Cerebellar cortex (tissue), 1 donor: Measurements from ENCODE around the gene MND1.
"Not testable (repeated sequence)": the region's sequence is repeated elsewhere in the genome, so short reads cannot be mapped to it uniquely, and the experiment has no call there.

Experiments used
- DNase-seq: peaks from one replicate; pipeline ENCODE4 v3.0.0-alpha.2; 2015; ENCODE audit warnings: low spot score

The MND1 gene

DNA sequence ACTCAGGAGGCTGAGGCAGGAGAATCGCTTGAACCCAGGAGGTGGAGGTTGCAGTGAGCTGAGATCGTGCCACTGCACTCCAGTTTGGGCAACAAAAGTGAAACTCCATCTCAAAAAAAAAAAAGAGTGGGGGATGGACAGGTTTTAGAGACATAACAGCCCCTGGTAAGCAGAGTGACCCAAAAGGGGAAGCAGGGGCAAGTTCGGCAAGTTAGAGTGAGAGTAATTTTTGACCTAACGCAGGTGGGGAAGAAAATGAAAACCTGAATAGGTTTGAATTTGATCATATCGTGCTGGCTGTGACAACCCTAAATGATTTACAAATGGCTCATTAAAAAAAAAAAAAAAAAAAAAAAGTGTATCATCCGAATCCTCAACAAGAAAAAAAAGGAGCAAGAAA lies 96.0 kb downstream of the MND1 start:
- DNase-seq: no peak

DNA sequence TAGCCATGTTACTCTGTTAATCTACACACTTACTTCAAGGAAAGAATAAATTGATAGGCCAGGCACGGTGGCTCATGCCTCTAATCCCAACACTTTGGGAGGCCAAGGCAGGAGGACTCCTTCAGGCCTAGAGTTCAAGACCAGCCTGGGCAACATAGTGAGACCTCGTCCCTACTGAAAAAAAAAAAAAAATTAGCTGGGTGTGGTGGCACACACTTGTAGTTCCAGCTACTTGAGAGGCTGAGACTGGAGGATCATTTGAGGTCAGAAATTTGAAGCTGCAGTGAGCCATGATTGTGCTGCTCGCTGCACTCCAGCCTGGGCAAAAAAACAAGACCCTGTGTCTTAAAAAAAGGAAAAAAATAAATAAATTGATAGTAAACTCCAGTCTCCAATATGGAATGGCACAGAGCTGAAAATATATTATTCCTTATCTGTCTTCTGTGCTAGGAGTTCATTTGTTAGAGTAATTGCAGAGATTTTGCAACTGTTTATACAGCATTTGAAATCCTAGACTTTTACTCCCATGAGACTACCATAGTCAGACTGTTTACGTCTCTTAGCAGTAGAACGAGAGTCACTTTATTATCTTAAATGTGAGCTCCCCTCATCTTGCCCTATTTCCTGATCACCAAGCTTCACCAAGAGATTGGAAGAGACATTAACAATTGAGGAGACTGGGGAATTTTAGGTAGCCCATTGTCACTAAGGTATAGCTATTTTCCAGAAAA lies 102.9 kb downstream of the MND1 start:
- DNase-seq: no peak

DNA sequence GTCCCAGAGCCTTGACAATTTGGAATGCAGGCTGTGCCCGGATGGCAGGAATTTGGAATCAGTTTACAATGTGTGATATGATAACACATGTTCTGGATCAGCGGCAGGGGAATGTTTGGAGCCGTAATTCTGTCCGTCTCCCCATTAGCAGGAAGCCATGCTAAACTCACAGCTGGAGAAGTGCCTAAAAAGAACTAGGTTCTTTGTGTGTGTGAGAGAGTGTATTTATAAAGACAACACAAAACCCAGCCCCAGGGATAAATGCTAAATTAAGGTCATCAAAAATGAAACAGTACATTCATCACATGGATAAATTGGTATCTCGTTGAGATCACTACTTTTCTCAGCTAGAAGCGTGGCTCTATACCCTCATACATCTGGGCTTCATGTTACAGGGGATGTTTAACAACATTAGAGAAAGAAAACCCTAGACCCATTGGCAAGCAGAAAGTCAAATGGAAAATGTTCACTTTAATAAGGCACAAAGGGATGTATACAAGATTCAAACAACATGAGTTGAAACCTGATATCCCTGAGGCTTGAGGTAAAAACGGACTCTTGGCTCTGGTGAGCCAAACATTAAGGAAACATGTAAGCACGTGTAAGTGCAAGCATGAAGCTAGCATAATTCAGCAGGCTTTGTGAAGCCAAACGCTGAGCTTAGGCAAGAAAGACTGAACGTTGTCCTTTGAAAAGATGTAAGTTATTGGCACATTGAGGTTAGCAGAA lies 103.7 kb downstream of the MND1 start:
- DNase-seq: no peak

DNA sequence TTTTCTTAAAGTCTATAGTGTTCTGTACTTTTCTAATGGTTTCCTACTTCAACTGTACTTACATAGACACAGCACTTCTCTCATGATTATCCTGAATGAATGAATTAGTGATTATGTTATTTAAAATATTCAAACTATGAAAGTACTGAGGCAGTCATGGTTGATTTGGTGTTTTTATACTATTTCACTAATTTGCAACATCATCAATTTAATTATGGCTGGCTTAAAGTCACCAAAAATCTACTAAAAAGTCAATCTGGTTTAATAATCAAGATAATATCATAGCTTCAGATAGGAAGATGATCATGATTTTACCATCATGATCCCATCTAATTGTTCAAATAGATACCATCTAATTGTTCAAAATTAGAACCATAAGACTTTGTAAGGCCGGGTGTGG lies 104.8 kb downstream of the MND1 start:
- no peak for DNase-seq

DNA sequence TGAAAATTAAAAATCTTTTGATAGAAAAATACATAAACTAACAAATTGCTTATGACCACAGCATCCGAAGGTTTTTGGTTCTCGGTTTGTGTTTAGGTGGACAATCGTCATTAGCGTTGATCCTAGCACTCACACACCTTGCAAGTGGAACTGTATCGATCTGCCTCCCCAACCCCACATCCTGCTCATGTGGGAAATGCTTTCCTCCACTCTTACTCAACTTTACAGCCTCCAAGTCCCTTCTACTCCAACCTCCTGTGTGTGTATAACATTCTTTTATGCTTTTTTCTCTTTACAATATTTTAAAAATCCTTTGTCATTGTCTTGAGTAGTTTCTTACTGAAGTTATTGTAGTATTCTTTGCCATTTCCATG lies 106.0 kb downstream of the MND1 start:
- DNase-seq: no peak

DNA sequence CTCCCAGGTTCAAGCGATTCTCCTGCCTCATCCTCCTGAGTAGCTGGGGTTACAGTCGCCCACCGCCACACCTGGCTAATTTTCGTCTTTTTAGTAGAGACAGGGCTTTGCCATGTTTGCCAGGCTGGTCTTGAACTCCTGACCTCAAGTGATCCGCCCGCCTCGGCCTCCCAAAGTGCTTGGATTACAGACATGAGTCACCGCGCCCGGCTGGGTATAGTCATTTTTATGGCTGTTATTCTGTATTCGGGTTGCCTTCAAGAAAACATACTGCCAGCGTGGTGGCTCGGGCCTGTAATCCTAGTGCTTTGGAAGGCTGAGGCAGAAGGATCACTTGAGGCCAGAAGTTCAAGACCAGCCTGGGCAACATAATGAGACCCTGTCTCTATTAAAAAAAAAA lies 106.7 kb downstream of the MND1 start:
- not testable (repeated sequence) for DNase-seq

DNA sequence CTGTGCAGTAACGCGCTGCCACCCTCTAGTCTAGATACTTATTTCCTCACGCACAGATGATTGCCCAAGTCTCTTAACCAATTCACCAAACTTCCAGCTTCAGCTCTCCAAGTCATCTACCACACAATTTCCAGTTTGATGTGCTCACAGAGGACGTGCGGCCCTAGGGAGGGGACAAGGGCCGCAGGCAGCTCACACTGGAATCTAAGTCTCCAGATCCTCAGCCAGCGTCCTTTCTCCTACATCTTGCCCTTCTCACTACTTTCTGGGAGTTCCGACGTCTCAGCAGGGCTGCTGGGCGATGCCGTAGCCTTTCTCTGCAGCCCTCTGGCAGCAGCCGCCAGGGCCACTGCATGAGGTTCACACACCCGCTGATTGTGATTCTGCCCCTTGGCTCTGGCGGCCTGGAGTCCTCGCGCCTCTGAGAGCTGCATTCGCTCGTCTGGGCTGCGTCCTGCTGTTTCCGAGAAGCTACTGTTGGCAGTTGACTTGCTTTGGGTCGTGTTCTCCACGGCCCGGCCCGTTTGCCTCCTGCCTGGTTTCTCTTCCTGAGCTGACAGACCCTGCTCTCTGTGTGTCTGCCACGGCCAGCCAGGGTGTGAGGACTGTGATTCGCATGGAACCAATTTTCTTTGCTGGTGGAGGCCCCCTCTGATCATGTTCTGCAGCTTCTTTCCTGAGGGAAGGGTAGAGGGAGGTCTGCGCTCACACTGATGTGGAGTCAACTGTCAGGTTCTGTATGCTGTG lies 107.6 kb downstream of the MND1 start:
- DNase-seq: no peak

DNA sequence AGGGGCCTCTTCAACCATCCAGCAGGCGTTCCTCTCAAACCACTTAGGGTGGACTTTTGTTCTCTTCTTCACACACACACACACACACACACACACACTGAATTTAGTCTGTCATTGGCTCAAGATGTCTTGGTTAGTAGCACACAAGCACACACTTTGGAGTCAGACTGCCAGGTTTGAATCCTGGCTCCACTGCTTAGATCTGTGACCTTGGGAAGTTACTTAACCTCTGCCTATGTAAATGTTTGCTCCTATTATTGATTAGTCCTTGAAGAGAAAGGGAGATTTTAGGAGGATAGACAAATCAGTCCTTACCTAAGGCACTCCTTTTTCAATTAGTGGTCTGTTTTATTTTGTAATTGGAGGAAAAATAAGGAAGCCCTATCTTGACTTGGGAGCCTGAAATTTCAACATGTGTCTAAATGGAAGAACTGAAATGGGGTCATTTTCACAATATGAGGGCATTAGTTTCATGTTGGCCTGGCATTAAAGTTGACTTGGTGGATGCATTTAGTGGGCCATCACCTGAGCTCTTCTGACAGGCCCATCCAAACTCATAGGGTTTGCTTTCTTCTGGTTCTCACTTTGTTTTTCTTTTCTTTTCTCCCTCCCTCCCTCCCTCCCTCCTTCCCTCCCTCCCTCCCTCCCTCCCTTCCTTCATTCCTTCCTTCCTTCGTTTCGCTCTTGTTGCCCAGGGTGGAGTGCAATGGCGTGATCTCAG lies 108.3 kb downstream of the MND1 start:
- DNase-seq: no peak

DNA sequence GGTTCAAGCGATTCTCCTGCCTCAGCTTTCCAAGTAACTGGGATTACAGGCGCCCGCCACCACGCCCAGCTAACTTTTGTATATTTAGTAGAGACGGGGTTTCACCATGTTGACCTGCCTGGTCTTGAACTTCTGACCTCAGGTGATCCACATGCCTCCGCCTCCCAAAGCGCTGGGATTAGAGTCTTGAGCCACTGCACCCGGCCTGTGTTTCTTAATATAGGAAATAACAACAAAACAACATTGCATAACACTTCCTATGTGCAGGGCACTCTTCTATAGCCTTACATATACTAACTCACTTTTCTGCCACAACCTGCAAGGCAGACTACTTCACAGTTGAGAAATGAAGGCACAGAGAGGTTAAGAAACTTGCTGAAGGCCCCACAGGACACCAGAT lies 108.9 kb downstream of the MND1 start:
- no peak for DNase-seq

DNA sequence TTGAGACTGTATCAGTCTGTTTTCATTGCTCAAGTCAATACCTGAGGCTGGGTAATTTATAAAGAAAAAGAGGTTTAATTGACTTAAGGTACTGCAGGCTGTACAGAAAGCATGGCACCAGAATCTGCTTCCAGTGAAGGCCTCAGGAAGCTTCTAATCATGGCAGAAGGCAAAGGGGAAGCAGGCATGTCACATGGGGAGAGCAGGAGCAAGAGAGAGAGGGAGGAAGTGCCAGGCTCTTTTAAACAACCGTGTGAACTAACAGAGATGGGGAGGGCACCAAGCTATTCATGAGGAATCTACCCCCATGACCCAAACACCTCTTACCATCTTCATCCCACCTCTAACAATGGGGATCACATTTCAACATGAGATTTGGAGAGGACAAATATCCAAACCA lies 114.5 kb downstream of the MND1 start:
- DNase-seq: no peak

DNA sequence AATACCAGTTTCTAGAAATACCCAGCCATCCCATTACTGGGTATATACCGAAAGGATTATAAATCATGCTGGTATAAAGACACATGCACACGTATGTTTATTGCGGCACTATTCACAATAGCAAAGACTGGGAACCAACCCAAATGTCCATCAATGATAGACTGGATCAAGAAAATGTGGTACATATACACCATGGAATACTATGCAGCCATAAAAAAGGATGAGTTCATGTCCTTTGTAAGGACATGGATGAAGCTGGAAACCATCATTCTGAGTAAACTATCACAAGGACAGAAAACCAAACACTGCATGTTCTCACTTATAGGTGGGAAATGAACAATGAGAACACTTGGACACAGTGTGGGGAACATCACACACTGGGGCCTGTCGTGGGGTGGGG lies 117.1 kb downstream of the MND1 start:
- DNase-seq: not testable (repeated sequence)

DNA sequence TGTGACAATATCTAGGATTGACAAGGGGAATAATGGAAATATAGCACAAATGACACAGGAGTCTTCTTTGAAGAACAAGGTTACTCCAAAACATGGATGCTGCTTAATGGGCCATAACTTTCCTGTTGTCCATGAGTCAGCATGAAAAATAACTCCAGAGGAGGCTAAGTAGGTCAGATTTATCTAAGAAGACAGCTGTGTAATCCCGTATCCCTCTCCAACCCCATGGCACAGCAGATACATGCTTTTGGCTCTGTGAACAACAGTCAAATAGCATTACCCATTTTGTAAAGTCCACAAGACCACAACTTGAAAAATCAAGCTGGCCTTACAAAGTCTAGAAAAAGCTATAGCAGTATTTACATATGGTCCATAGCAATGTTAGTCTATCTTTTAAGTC lies 119.6 kb downstream of the MND1 start:
- no peak for DNase-seq
